A549 (cell line): ENCODE measurements around the gene GIGYF1. TPM values are rescaled to one million over a fixed set of nuclear protein-coding genes. Genes with fewer than 3 reads are reported as not detected.

Experiments
- ATAC-seq, 2 experiments: fragments of 200-7000 bp in 1 of 2; fragments of >200 bp in 1 of 2; cut with Nextera tagmentation in 1 of 2; cut with Tn5 transposase in 1 of 2; 3 replicates each; pipeline versions ENCODE4 v1.8.0 to v1.9.1; 2018 to 2020; ENCODE audit warnings: mild to moderate bottlenecking in 1 of 2, moderate library complexity in 1 of 2
- CTCF ChIA-PET: fragments of 300-600 bp; sonication (Branson Sonifier 250); formaldehyde crosslinking; extraction: SDS; loops from one replicate; lab custom pipeline; 2021; ENCODE audit warnings: antibody characterized with exemption, inconsistent platforms; lab: Yijun Ruan, JAX
- POLR2A ChIA-PET: fragments of 350-600 bp; formaldehyde crosslinking; extraction: SDS; loops from one replicate; lab custom pipeline; 2021; ENCODE audit warnings: antibody characterized with exemption, inconsistent platforms; lab: Yijun Ruan, JAX
- DNase-seq, 2 experiments: peaks; one replicate each; pipeline versions ENCODE4 v3.0.0 to v3.0.0-alpha.2; 2011 to 2016; ENCODE audit warnings: low read depth in 1 of 2, low spot score in 1 of 2
- FAIRE-seq: peaks from 2 replicates; lab custom pipeline; 2011; peaks lifted over from hg19 to GRCh38; lab: Jason Lieb, UNC
- H3K27ac ChIP-seq, 2 experiments: fragments of >200 bp; sonication (Bioruptor Twin); formaldehyde crosslinking; 3 replicates each; pipeline ENCODE4 v1.5.1; 2016 to 2017
- H3K4me1 ChIP-seq: fragments of >200 bp; sonication (Bioruptor Twin); formaldehyde crosslinking; 3 replicates; pipeline ENCODE4 v1.6.1; 2016
- H3K4me2 ChIP-seq: fragments of >200 bp; sonication (Bioruptor Twin); formaldehyde crosslinking; 3 replicates; pipeline ENCODE4 v1.6.1; 2016
- H3K4me3 ChIP-seq: fragments of >200 bp; sonication (Bioruptor Twin); formaldehyde crosslinking; 3 replicates; pipeline ENCODE4 v1.5.1; 2016
- H3K9me3 ChIP-seq: fragments of >200 bp; sonication (Bioruptor Twin); formaldehyde crosslinking; 3 replicates; pipeline ENCODE4 v1.6.1; 2016
- KDM1A ChIP-seq: fragments of 200-600 bp; sonication (generic); IDR thresholded peaks from 2 replicates; pipeline ENCODE4 v1.6.1; 2016; ENCODE audit warnings: low read depth, mild to moderate bottlenecking
- PBX3 ChIP-seq: IDR thresholded peaks from 2 replicates; pipeline ENCODE4 v1.6.1; 2012
- WGBS: methylation state at CpG from one replicate; pipeline ENCODE4 v1.1.6; 2017; ENCODE audit errors: missing lambda C conversion rate; 5-methylcytosine and 5-hydroxymethylcytosine counted together
- polyA plus RNA-seq, 4 experiments: library from polyadenylated mRNA; depleted of rRNA in 3 of 4; stranded (reverse); fragments of >200 nt; fragmentation: RNase III in 1 of 4; extraction: RNeasy Plus Mini Kit Qiagen cat#74134 plus additional on column Dnase treatment in 1 of 4; gene quantifications; 2 replicates in 3 of 4; 3 replicates in 1 of 4; pipeline ENCODE4 v1.2.3, GENCODE V29; 2011 to 2017
- TF ChIP-seq, protein P1 (sequence below): IDR thresholded peaks from 2 replicates; pipeline ENCODE4 v1.6.1; 2012

Gene GIGYF1
- polyA plus RNA-seq, 2 of the 4 experiments (the other 2 are of a cell fraction) = 5.1 to 18.9 TPM

- POLR2A ChIA-PET = interaction anchor here (0.7 to 1.2 kb wide), 2 partner anchors 44 to 45 kb away, joined by 3 read pairs; partner anchors contain the start of genes FBXO24 and LRCH4
- Histone ChIP-seq H3K4me2 (no peak overlapping the region), H3K9me3 (no peaks in the 10 kb centered on the region), H3K4me1 (0 out of 3 replicates have a peak, but pooled peaks cover 7% of the 10 kb centered on the region), H3K27ac (no peak overlapping the region)
- FAIRE-seq (no peak), DNase-seq (no peak), ATAC-seq (no peak)
- 100% methylated on average over 4 of the region's 4 CpGs for WGBS
- no peak for TF ChIP-seq PBX3
- TF ChIP-seq, protein P1, sequence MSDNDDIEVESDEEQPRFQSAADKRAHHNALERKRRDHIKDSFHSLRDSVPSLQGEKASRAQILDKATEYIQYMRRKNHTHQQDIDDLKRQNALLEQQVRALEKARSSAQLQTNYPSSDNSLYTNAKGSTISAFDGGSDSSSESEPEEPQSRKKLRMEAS = no peak
- TF ChIP-seq KDM1A = no peak
- TF ChIP-seq, all 56 proteins: peak for 0
- CTCF ChIA-PET = interaction anchor here (0.7 to 8.5 kb wide), 13 partner anchors 9 to 222 kb away, joined by 3 to 142 read pairs (median 4); partner anchors contain the start of genes ACTL6B, GIGYF1, MOSPD3 and POP7
- H3K4me3 ChIP-seq = no peak overlapping the region
Measured at GRCh38 chr7:100630066-100630465, 64.0 kb downstream of the GIGYF1 start.

Other genes with a start within 250 kb of the GIGYF1 start
- 0.17 and 0.40 TPM in 2 replicates for gene SPACDR, start 230.0 kb downstream of the GIGYF1 start, polyA plus RNA-seq (2011; rRNA removed)
- gene SPACDR, start 230.0 kb downstream of the GIGYF1 start, polyA plus RNA-seq (2017; fragmentation: RNase III; extraction: RNeasy Plus Mini Kit Qiagen cat#74134 plus additional on column Dnase treatment) = 0.33 to 0.39 TPM (median 0.34 TPM) in 3 replicates
- gene TSC22D4, start 215.0 kb downstream of the GIGYF1 start, polyA plus RNA-seq (2011; rRNA removed) = 6.2 and 7.9 TPM in 2 replicates
- gene TSC22D4, start 215.0 kb downstream of the GIGYF1 start, polyA plus RNA-seq (2017; fragmentation: RNase III; extraction: RNeasy Plus Mini Kit Qiagen cat#74134 plus additional on column Dnase treatment) = 20.7 to 28.9 TPM (median 28.3 TPM) in 3 replicates
- gene NYAP1, start 210.3 kb downstream of the GIGYF1 start, polyA plus RNA-seq (2011; rRNA removed) = 0.32 and 0.47 TPM in 2 replicates
- 1.5 to 3.7 TPM (median 3.1 TPM) in 3 replicates for gene NYAP1, start 210.3 kb downstream of the GIGYF1 start, polyA plus RNA-seq (2017; fragmentation: RNase III; extraction: RNeasy Plus Mini Kit Qiagen cat#74134 plus additional on column Dnase treatment)
- gene AGFG2, start 155.0 kb downstream of the GIGYF1 start, polyA plus RNA-seq (2011; rRNA removed) = 13.5 and 16.0 TPM in 2 replicates
- 18.0 to 39.3 TPM (median 31.8 TPM) in 3 replicates for gene AGFG2, start 155.0 kb downstream of the GIGYF1 start, polyA plus RNA-seq (2017; fragmentation: RNase III; extraction: RNeasy Plus Mini Kit Qiagen cat#74134 plus additional on column Dnase treatment)
- 0.19 TPM in 1 of 2 replicates, not detected in the other for gene SAP25, start 120.3 kb downstream of the GIGYF1 start, polyA plus RNA-seq (2011; rRNA removed)
- 0.24 to 0.37 TPM (median 0.26 TPM) in 3 replicates for gene SAP25, start 120.3 kb downstream of the GIGYF1 start, polyA plus RNA-seq (2017; fragmentation: RNase III; extraction: RNeasy Plus Mini Kit Qiagen cat#74134 plus additional on column Dnase treatment)
- 5.3 and 5.5 TPM in 2 replicates for gene LRCH4, start 108.1 kb downstream of the GIGYF1 start, polyA plus RNA-seq (2011; rRNA removed)
- 13.7 to 17.1 TPM (median 17.1 TPM) in 3 replicates for gene LRCH4, start 108.1 kb downstream of the GIGYF1 start, polyA plus RNA-seq (2017; fragmentation: RNase III; extraction: RNeasy Plus Mini Kit Qiagen cat#74134 plus additional on column Dnase treatment)
- 0.36 and 0.52 TPM in 2 replicates for gene FBXO24, start 107.9 kb downstream of the GIGYF1 start, polyA plus RNA-seq (2011; rRNA removed)
- gene FBXO24, start 107.9 kb downstream of the GIGYF1 start, polyA plus RNA-seq (2017; fragmentation: RNase III; extraction: RNeasy Plus Mini Kit Qiagen cat#74134 plus additional on column Dnase treatment) = 0.13 to 0.37 TPM (median 0.19 TPM) in 3 replicates
- gene PCOLCE, start 91.9 kb downstream of the GIGYF1 start, polyA plus RNA-seq (2011; rRNA removed) = 1.2 and 1.7 TPM in 2 replicates
- 5.5 to 9.2 TPM (median 8.2 TPM) in 3 replicates for gene PCOLCE, start 91.9 kb downstream of the GIGYF1 start, polyA plus RNA-seq (2017; fragmentation: RNase III; extraction: RNeasy Plus Mini Kit Qiagen cat#74134 plus additional on column Dnase treatment)
- gene MOSPD3, start 81.7 kb downstream of the GIGYF1 start, polyA plus RNA-seq (2011; rRNA removed) = 4.6 and 6.1 TPM in 2 replicates
- gene MOSPD3, start 81.7 kb downstream of the GIGYF1 start, polyA plus RNA-seq (2017; fragmentation: RNase III; extraction: RNeasy Plus Mini Kit Qiagen cat#74134 plus additional on column Dnase treatment) = 10.0 to 15.2 TPM (median 14.8 TPM) in 3 replicates
- 1.1 and 1.3 TPM in 2 replicates for gene TFR2, start 52.7 kb downstream of the GIGYF1 start, polyA plus RNA-seq (2011; rRNA removed)
- 2.5 to 3.1 TPM (median 3.0 TPM) in 3 replicates for gene TFR2, start 52.7 kb downstream of the GIGYF1 start, polyA plus RNA-seq (2017; fragmentation: RNase III; extraction: RNeasy Plus Mini Kit Qiagen cat#74134 plus additional on column Dnase treatment)
- gene ACTL6B, start 37.8 kb downstream of the GIGYF1 start, polyA plus RNA-seq (2011; rRNA removed) = not detected in 2 replicates
- not detected in 3 replicates for gene ACTL6B, start 37.8 kb downstream of the GIGYF1 start, polyA plus RNA-seq (2017; fragmentation: RNase III; extraction: RNeasy Plus Mini Kit Qiagen cat#74134 plus additional on column Dnase treatment)
- 50.8 and 67.2 TPM in 2 replicates for gene GNB2, start 20.5 kb downstream of the GIGYF1 start, polyA plus RNA-seq (2011; rRNA removed)
- 156 to 169 TPM (median 163 TPM) in 3 replicates for gene GNB2, start 20.5 kb downstream of the GIGYF1 start, polyA plus RNA-seq (2017; fragmentation: RNase III; extraction: RNeasy Plus Mini Kit Qiagen cat#74134 plus additional on column Dnase treatment)
- 29.5 and 37.3 TPM in 2 replicates for gene POP7, start 11.9 kb upstream of the GIGYF1 start, polyA plus RNA-seq (2011; rRNA removed)
- 72.3 to 77.4 TPM (median 74.8 TPM) in 3 replicates for gene POP7, start 11.9 kb upstream of the GIGYF1 start, polyA plus RNA-seq (2017; fragmentation: RNase III; extraction: RNeasy Plus Mini Kit Qiagen cat#74134 plus additional on column Dnase treatment)
- not detected in 2 replicates for gene EPO, start 26.2 kb upstream of the GIGYF1 start, polyA plus RNA-seq (2011; rRNA removed)
- not detected in 3 replicates for gene EPO, start 26.2 kb upstream of the GIGYF1 start, polyA plus RNA-seq (2017; fragmentation: RNase III; extraction: RNeasy Plus Mini Kit Qiagen cat#74134 plus additional on column Dnase treatment)
- gene ZAN, start 39.3 kb upstream of the GIGYF1 start, polyA plus RNA-seq (2011; rRNA removed) = not detected in 2 replicates
- gene ZAN, start 39.3 kb upstream of the GIGYF1 start, polyA plus RNA-seq (2017; fragmentation: RNase III; extraction: RNeasy Plus Mini Kit Qiagen cat#74134 plus additional on column Dnase treatment) = not detected in 3 replicates
- gene EPHB4, start 133.3 kb upstream of the GIGYF1 start, polyA plus RNA-seq (2011; rRNA removed) = 37.8 and 40.5 TPM in 2 replicates
- gene EPHB4, start 133.3 kb upstream of the GIGYF1 start, polyA plus RNA-seq (2017; fragmentation: RNase III; extraction: RNeasy Plus Mini Kit Qiagen cat#74134 plus additional on column Dnase treatment) = 25.7 to 32.9 TPM (median 30.4 TPM) in 3 replicates
- gene SLC12A9, start 158.5 kb upstream of the GIGYF1 start, polyA plus RNA-seq (2011; rRNA removed) = 6.2 and 7.0 TPM in 2 replicates
- gene SLC12A9, start 158.5 kb upstream of the GIGYF1 start, polyA plus RNA-seq (2017; fragmentation: RNase III; extraction: RNeasy Plus Mini Kit Qiagen cat#74134 plus additional on column Dnase treatment) = 12.1 to 14.3 TPM (median 13.4 TPM) in 3 replicates
- gene TRIP6, start 173.1 kb upstream of the GIGYF1 start, polyA plus RNA-seq (2011; rRNA removed) = 14.8 and 18.0 TPM in 2 replicates
- 38.2 to 38.5 TPM (median 38.3 TPM) in 3 replicates for gene TRIP6, start 173.1 kb upstream of the GIGYF1 start, polyA plus RNA-seq (2017; fragmentation: RNase III; extraction: RNeasy Plus Mini Kit Qiagen cat#74134 plus additional on column Dnase treatment)
- 49.9 and 52.2 TPM in 2 replicates for gene SRRT, start 180.9 kb upstream of the GIGYF1 start, polyA plus RNA-seq (2011; rRNA removed)
- gene SRRT, start 180.9 kb upstream of the GIGYF1 start, polyA plus RNA-seq (2017; fragmentation: RNase III; extraction: RNeasy Plus Mini Kit Qiagen cat#74134 plus additional on column Dnase treatment) = 153 to 194 TPM (median 182 TPM) in 3 replicates
- 1.1 and 1.9 TPM in 2 replicates for gene UFSP1, start 195.5 kb upstream of the GIGYF1 start, polyA plus RNA-seq (2011; rRNA removed)
- gene UFSP1, start 195.5 kb upstream of the GIGYF1 start, polyA plus RNA-seq (2017; fragmentation: RNase III; extraction: RNeasy Plus Mini Kit Qiagen cat#74134 plus additional on column Dnase treatment) = 6.1 to 7.1 TPM (median 6.9 TPM) in 3 replicates
- 0.17 and 0.26 TPM in 2 replicates for gene ACHE, start 201.6 kb upstream of the GIGYF1 start, polyA plus RNA-seq (2011; rRNA removed)
- 0.62 to 0.92 TPM (median 0.69 TPM) in 3 replicates for gene ACHE, start 201.6 kb upstream of the GIGYF1 start, polyA plus RNA-seq (2017; fragmentation: RNase III; extraction: RNeasy Plus Mini Kit Qiagen cat#74134 plus additional on column Dnase treatment)